ENCODE measurements around the gene SELENOS. TPM values are rescaled to one million over a fixed set of nuclear protein-coding genes. Genes with fewer than 3 reads are reported as not detected.
A peak's percentile ranks its signal among the peaks of the same experiment; 100 is the strongest.

Gene SELENOS
- total RNA-seq, 2 donors from 2014 or later: 66.9 to 100 TPM

DNA sequence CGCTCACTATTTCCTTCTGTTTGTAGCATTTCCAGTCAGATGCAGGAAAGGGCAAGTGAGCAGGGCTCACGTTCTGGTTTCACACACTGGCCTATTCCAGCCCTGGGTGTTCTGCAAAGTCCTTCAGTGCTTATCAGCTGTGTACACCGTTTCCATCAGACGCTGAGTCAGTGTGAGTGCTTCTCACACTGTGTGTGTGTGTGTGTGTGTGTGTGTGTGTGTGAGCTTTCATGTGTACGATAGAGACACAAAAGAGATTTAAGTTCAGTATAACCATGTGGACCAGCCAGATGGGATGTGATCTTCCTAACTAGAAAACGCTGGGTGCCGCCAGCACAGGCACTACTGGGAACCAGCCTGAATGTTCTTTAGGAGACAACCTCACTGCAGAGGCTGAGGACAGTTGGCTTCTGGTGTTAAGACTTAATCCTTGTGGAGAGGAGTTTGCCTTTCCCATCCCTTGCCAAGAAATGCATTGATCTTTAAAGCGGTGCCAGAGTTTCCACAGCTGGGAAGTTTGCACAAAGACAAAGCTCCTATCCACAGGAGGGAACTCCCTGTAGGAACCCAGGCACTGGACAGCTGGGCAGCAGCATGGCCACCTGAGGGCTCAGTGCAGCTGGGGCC lies 21.6 kb downstream of the SELENOS start:
- Histone ChIP-seq H3K36me3 (no peaks in the 10 kb centered on the region), H3K4me1 (replicated peaks) (no peaks in the 10 kb centered on the region), H3K4me3 (no peak overlapping the region), H3K27ac (no peak overlapping the region), H3K9me3 (no peaks in the 10 kb centered on the region), H3K27me3 (replicated peaks; ENCODE audit: insufficient read depth) (no peaks in the 10 kb centered on the region)
- intact Hi-C loops (cut with DNase I): loop anchor here (10.0 kb wide), 1 partner anchor 631 kb away; no protein-coding TSS in a partner anchor
- no peak for DNase-seq (ENCODE audit: low spot score)
- TF ChIP-seq POLR2A (IDR thresholded peaks at IDR 0.05) (no peak), POLR2AphosphoS5 (IDR thresholded peaks at IDR 0.05) (no peak), CTCF (IDR thresholded peaks at IDR 0.05) (no peak)
- WGBS: 42% methylated on average over 8 of the region's 8 CpGs

DNA sequence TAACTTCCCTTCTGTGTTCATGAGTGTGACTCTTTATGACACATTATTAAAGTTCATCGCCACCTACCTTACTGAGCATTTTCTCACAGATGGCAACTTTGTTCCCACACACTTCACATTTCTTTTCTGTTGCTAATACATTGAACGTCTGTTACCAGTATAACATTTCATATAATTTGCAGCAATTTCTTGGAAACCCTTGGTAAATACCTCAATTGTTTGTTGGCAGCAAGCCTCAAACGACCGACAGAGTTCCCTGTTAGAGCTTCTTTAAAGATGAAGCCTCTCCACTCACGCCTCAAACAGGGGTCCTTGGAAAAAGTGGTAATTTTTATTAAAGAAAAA lies 22.3 kb downstream of the SELENOS start:
- H3K9me3 ChIP-seq: no peaks in the 10 kb centered on the region
- H3K4me1 ChIP-seq (replicated peaks): no peaks in the 10 kb centered on the region
- no peaks in the 10 kb centered on the region for H3K27me3 ChIP-seq (replicated peaks; ENCODE audit: insufficient read depth)
- intact Hi-C loops (cut with DNase I): loop anchor here (10.0 kb wide), 1 partner anchor 630 kb away; no protein-coding TSS in a partner anchor
- H3K4me3 ChIP-seq: no peak overlapping the region
- WGBS: 68% methylated on average over 5 of the region's 5 CpGs
- H3K27ac ChIP-seq: no peak overlapping the region
- TF ChIP-seq POLR2A (IDR thresholded peaks at IDR 0.05) (no peak), POLR2AphosphoS5 (IDR thresholded peaks at IDR 0.05) (no peak), CTCF (IDR thresholded peaks at IDR 0.05) (no peak)
- DNase-seq (ENCODE audit: low spot score): no peak
- no peaks in the 10 kb centered on the region for H3K36me3 ChIP-seq

- H3K4me1 ChIP-seq (replicated peaks): no peaks in the 10 kb centered on the region
- intact Hi-C loops (cut with DNase I): loop anchor here (5.0 to 10.0 kb wide), 2 partner anchors 72 to 630 kb away; no protein-coding TSS in a partner anchor
- no peak overlapping the region for H3K4me3 ChIP-seq
- 85% methylated on average over 11 of the region's 11 CpGs for WGBS
- H3K9me3 ChIP-seq: no peaks in the 10 kb centered on the region
- no peak overlapping the region for H3K27ac ChIP-seq
- TF ChIP-seq CTCF (IDR thresholded peaks at IDR 0.05) (no peak), POLR2A (IDR thresholded peaks at IDR 0.05) (no peak), POLR2AphosphoS5 (IDR thresholded peaks at IDR 0.05) (no peak)
- H3K27me3 ChIP-seq (replicated peaks; ENCODE audit: insufficient read depth): no peaks in the 10 kb centered on the region
- no peaks in the 10 kb centered on the region for H3K36me3 ChIP-seq
- no peak for DNase-seq (ENCODE audit: low spot score)
Measured at GRCh38 chr15:101254157-101255050, 22.9 kb downstream of the SELENOS start.

- Histone ChIP-seq H3K27me3 (replicated peaks; ENCODE audit: insufficient read depth) (no peaks in the 10 kb centered on the region), H3K4me3 (peak overlapping the region; percentile 64 to 76), H3K4me1 (replicated peaks) (no peaks in the 10 kb centered on the region), H3K27ac (peak overlapping the region; percentile 84 to 88), H3K9me3 (no peaks in the 10 kb centered on the region), H3K36me3 (no peaks in the 10 kb centered on the region)
- no peak for TF ChIP-seq CTCF (IDR thresholded peaks at IDR 0.05)
- no peak for TF ChIP-seq POLR2A (IDR thresholded peaks at IDR 0.05)
- no peak for TF ChIP-seq POLR2AphosphoS5 (IDR thresholded peaks at IDR 0.05)
- intact Hi-C loops (cut with DNase I): loop anchor here (2.0 to 10.0 kb wide), 3 partner anchors 71 to 628 kb away; no protein-coding TSS in a partner anchor
- no peak for DNase-seq (ENCODE audit: low spot score)
- 30% methylated on average over 3 of the region's 3 CpGs for WGBS
Measured at GRCh38 chr15:101252836-101253235, 24.4 kb downstream of the SELENOS start.
